Activated CD4-positive, alpha-beta T cell treated with anti-CD3 and anti-CD28 coated beads for 36 hours (primary cell): ENCODE results near the gene FAM120B. TPM values are rescaled to one million over a fixed set of nuclear protein-coding genes. Genes with fewer than 3 reads are reported as not detected.

Source experiments
- ATAC-seq: fragments of 200-7000 bp; cut with Tn5 transposase; one replicate; pipeline ENCODE4 v1.10.0; 2021; ENCODE audit warnings: mild to moderate bottlenecking, moderate library complexity
- CTCF ChIA-PET: fragments of 350-600 bp; sonication (Branson Sonifier 250); formaldehyde crosslinking; loops from one replicate; lab custom pipeline; 2021; ENCODE audit warnings: antibody characterized with exemption; lab: Charles Lee
- POLR2A ChIA-PET: fragments of 350-600 bp; sonication (Branson Sonifier 250); formaldehyde crosslinking; loops from one replicate; lab custom pipeline; 2021; ENCODE audit warnings: antibody characterized with exemption, inconsistent platforms; lab: Charles Lee
- DNase-seq: peaks from one replicate; pipeline ENCODE4 v3.0.0-alpha.2; 2020
- H3K27ac Mint-ChIP-seq: one replicate; pipeline ENCODE4 v1.8.0; 2021; ENCODE audit warnings: mixed read lengths
- H3K27me3 Mint-ChIP-seq: one replicate; pipeline ENCODE4 v1.8.0; 2021; ENCODE audit warnings: mixed read lengths
- H3K36me3 Mint-ChIP-seq: one replicate; pipeline ENCODE4 v1.8.0; 2021; ENCODE audit warnings: low read depth, mixed read lengths
- H3K4me1 Mint-ChIP-seq: one replicate; pipeline ENCODE4 v1.8.0; 2021; ENCODE audit warnings: mixed read lengths
- H3K4me3 Mint-ChIP-seq: one replicate; pipeline ENCODE4 v1.8.0; 2021; ENCODE audit warnings: mild to moderate bottlenecking, moderate library complexity, mixed read lengths
- H3K9me3 Mint-ChIP-seq: one replicate; pipeline ENCODE4 v1.8.0; 2021; ENCODE audit warnings: low read depth, mixed read lengths
- intact Hi-C, 2 experiments: fragments of 100-400 bp; cut with DNase I in 1 of 2; cut with micrococcal nuclease in 1 of 2; formaldehyde crosslinking; loops; one replicate each; pipeline versions ENCODE4 v1.14.2 to v1.15.1; 2022 to 2024; cut with DNase I, micrococcal nuclease
- total RNA-seq, 2 experiments: library from RNA; stranded (reverse); gene quantifications; one replicate each; pipeline ENCODE4 v1.2.3, GENCODE V29; 2021

Gene FAM120B
- total RNA-seq, 2 experiments from 2014 or later: 21.9 to 26.3 TPM

GRCh38 chr6:170266061-170266825, 40.3 kb upstream of the FAM120B start:
- DNase-seq: no peak
- POLR2A ChIA-PET: no interaction called here
- intact Hi-C loops: no loop called here
- Mint-ChIP-seq H3K27me3 (peaks cover 3% of the 10 kb centered on the region), H3K27ac (no peak overlapping the region), H3K4me1 (peaks cover under 1% of the 10 kb centered on the region), H3K4me3 (no peak overlapping the region), H3K36me3 (no peaks in the 10 kb centered on the region), H3K9me3 (no peaks in the 10 kb centered on the region)
- CTCF ChIA-PET: interaction anchor here (0.6 kb wide), 2 partner anchors 26 to 434 kb away, joined by 3 to 4 read pairs; no protein-coding TSS in a partner anchor
- no peak for ATAC-seq

- POLR2A ChIA-PET: no interaction called here
- H3K36me3 Mint-ChIP-seq: no peaks in the 10 kb centered on the region
- no peaks in the 10 kb centered on the region for H3K9me3 Mint-ChIP-seq
- H3K27me3 Mint-ChIP-seq: peaks cover 3% of the 10 kb centered on the region
- H3K27ac Mint-ChIP-seq: no peak overlapping the region
- DNase-seq: no peak
- CTCF ChIA-PET: no interaction called here
- peaks cover 12% of the 10 kb centered on the region for H3K4me1 Mint-ChIP-seq
- ATAC-seq: no peak
- intact Hi-C loops: no loop called here
- H3K4me3 Mint-ChIP-seq: no peak overlapping the region
Observed at GRCh38 chr6:170267688-170268087, 38.9 kb upstream of the FAM120B start.

GRCh38 chr6:170268216-170269129, 38.1 kb upstream of the FAM120B start:
- Mint-ChIP-seq H3K27me3 (no peaks in the 10 kb centered on the region), H3K36me3 (no peaks in the 10 kb centered on the region), H3K9me3 (peaks cover under 1% of the 10 kb centered on the region), H3K4me3 (no peak overlapping the region), H3K4me1 (peaks cover 14% of the 10 kb centered on the region), H3K27ac (no peak overlapping the region)
- ATAC-seq (no peak), DNase-seq (no peak)
- intact Hi-C loops: no loop called here
- CTCF ChIA-PET: no interaction called here
- POLR2A ChIA-PET: no interaction called here

- no peak for DNase-seq
- ATAC-seq: no peak
- CTCF ChIA-PET: no interaction called here
- POLR2A ChIA-PET: no interaction called here
- Mint-ChIP-seq H3K27ac (no peak overlapping the region), H3K4me3 (no peak overlapping the region), H3K36me3 (peaks cover 3% of the 10 kb centered on the region), H3K4me1 (peaks cover 14% of the 10 kb centered on the region), H3K9me3 (peaks cover 4% of the 10 kb centered on the region), H3K27me3 (peaks cover 3% of the 10 kb centered on the region)
- intact Hi-C loops: no loop called here
Observed at GRCh38 chr6:170269151-170269845, 37.3 kb upstream of the FAM120B start.

GRCh38 chr6:170269846-170270541, 36.6 kb upstream of the FAM120B start:
- Mint-ChIP-seq H3K36me3 (peaks cover 3% of the 10 kb centered on the region), H3K4me1 (peaks cover 14% of the 10 kb centered on the region), H3K27me3 (peaks cover 3% of the 10 kb centered on the region), H3K27ac (no peak overlapping the region), H3K4me3 (no peak overlapping the region), H3K9me3 (peaks cover 4% of the 10 kb centered on the region)
- ATAC-seq (no peak), DNase-seq (no peak)
- intact Hi-C loops: no loop called here
- ChIA-PET POLR2A (no interaction called here), CTCF (no interaction called here)

GRCh38 chr6:170270984-170271593, 35.5 kb upstream of the FAM120B start:
- no peak for ATAC-seq
- Mint-ChIP-seq H3K36me3 (peaks cover 3% of the 10 kb centered on the region), H3K27ac (peak overlapping the region; percentile 83), H3K4me1 (peaks cover 14% of the 10 kb centered on the region), H3K4me3 (peak overlapping the region; percentile 66), H3K27me3 (peaks cover 3% of the 10 kb centered on the region), H3K9me3 (peaks cover 4% of the 10 kb centered on the region)
- DNase-seq: no peak
- ChIA-PET POLR2A (no interaction called here), CTCF (no interaction called here)
- intact Hi-C loops: no loop called here

- peaks cover 3% of the 10 kb centered on the region for H3K36me3 Mint-ChIP-seq
- peak overlapping the region; percentile 66 for H3K4me3 Mint-ChIP-seq
- DNase-seq (peak; percentile 88), ATAC-seq (peak; percentile 95)
- ChIA-PET POLR2A (interaction anchor here (0.6 kb wide), 1 partner anchor 32 kb away, joined by 4 read pairs; no protein-coding TSS in a partner anchor), CTCF (interaction anchor here (1.4 kb wide), 1 partner anchor 23 kb away, joined by 4 read pairs; no protein-coding TSS in a partner anchor)
- intact Hi-C loops: loop anchor here (1.0 to 2.0 kb wide), 3 partner anchors 20 to 35 kb away; partner anchors contain the start of gene FAM120B (in 2 of the 2)
- peaks cover 4% of the 10 kb centered on the region for H3K9me3 Mint-ChIP-seq
- peak overlapping the region; percentile 83 for H3K27ac Mint-ChIP-seq
- H3K4me1 Mint-ChIP-seq: peaks cover 14% of the 10 kb centered on the region
- peaks cover 3% of the 10 kb centered on the region for H3K27me3 Mint-ChIP-seq
Observed at GRCh38 chr6:170271771-170272314, 34.7 kb upstream of the FAM120B start.

GRCh38 chr6:170272341-170273065, 34.1 kb upstream of the FAM120B start:
- Mint-ChIP-seq H3K27ac (peak overlapping the region; percentile 83), H3K9me3 (peaks cover 5% of the 10 kb centered on the region)
- CTCF ChIA-PET: interaction anchor here (1.4 kb wide), 1 partner anchor 22 kb away, joined by 4 read pairs; no protein-coding TSS in a partner anchor

GRCh38 chr6:170273191-170273590, 33.4 kb upstream of the FAM120B start:
- ChIA-PET POLR2A (no interaction called here), CTCF (interaction anchor here (0.8 kb wide), 1 partner anchor 504 kb away, joined by 4 read pairs; no protein-coding TSS in a partner anchor)
- Mint-ChIP-seq H3K4me1 (peaks cover 19% of the 10 kb centered on the region), H3K36me3 (peaks cover 3% of the 10 kb centered on the region), H3K27me3 (peaks cover 3% of the 10 kb centered on the region), H3K9me3 (peaks cover 5% of the 10 kb centered on the region), H3K27ac (no peak overlapping the region), H3K4me3 (no peak overlapping the region)
- ATAC-seq: no peak
- intact Hi-C loops: loop anchor here in 1 of 2 experiments (2.0 kb wide), 1 partner anchor 34 kb away; the partner anchor contains the start of gene FAM120B
- no peak for DNase-seq

More at GRCh38 chr6:170272341-170273065, 34.1 kb upstream of the FAM120B start:
- H3K36me3 Mint-ChIP-seq: peaks cover 3% of the 10 kb centered on the region
- ATAC-seq (no peak), DNase-seq (no peak)
- H3K27me3 Mint-ChIP-seq: peaks cover 3% of the 10 kb centered on the region
- intact Hi-C loops: loop anchor here (1.0 to 2.0 kb wide), 3 partner anchors 20 to 34 kb away; partner anchors contain the start of gene FAM120B (in 2 of the 2)
- H3K4me1 Mint-ChIP-seq: peaks cover 14% of the 10 kb centered on the region
- POLR2A ChIA-PET: interaction anchor here (0.6 kb wide), 1 partner anchor 32 kb away, joined by 4 read pairs; no protein-coding TSS in a partner anchor
- H3K4me3 Mint-ChIP-seq: peak overlapping the region; percentile 66
